Dendritic cell treated with granulocyte-macrophage colony-stimulating factor and Interleukin-4, amounts not matched to agents 40 ng/mL and 50 ng/mL, for 4 days (primary cell): Measurements from ENCODE around the gene MALSU1.
A peak's percentile ranks its signal among the peaks of the same experiment; 100 is the strongest.

Experiments
- H3K27ac Mint-ChIP-seq: one replicate; pipeline ENCODE4 v1.8.0; 2022; ENCODE audit warnings: mild to moderate bottlenecking, mixed read lengths
- H3K27me3 Mint-ChIP-seq: one replicate; pipeline ENCODE4 v1.8.0; 2022; ENCODE audit warnings: mild to moderate bottlenecking, mixed read lengths
- H3K36me3 Mint-ChIP-seq: one replicate; pipeline ENCODE4 v1.8.0; 2022; ENCODE audit warnings: low read depth, mixed read lengths
- H3K4me1 Mint-ChIP-seq: one replicate; pipeline ENCODE4 v1.8.0; 2022; ENCODE audit warnings: low read depth, mixed read lengths
- H3K4me3 Mint-ChIP-seq: one replicate; pipeline ENCODE4 v1.8.0; 2022; ENCODE audit warnings: mild to moderate bottlenecking, moderate library complexity, mixed read lengths
- H3K9me3 Mint-ChIP-seq: one replicate; pipeline ENCODE4 v1.8.0; 2022; ENCODE audit warnings: mixed read lengths
- intact Hi-C: fragments of 100-400 bp; cut with micrococcal nuclease; formaldehyde crosslinking; loops from one replicate; pipeline ENCODE4 v1.15.0; 2022

MALSU1 gene

GRCh38 chr7:23298885-23299769 lies at the start of gene MALSU1:
Gene MALSU1 (plus strand): TSS chr7:23299339. CDS start chr7:23299353, 14 bp downstream.
- Mint-ChIP-seq H3K4me1 (peaks cover 33% of the 10 kb centered on the region), H3K27ac (peak within 1 kb of the TSS; percentile 93), H3K4me3 (peak within 1 kb of the TSS; percentile 89), H3K9me3 (no peaks in the 10 kb centered on the region), H3K36me3 (peaks cover 37% of the 10 kb centered on the region), H3K27me3 (no peaks in the 10 kb centered on the region)
- intact Hi-C loops: loop anchor here (1.0 to 5.0 kb wide), 3 partner anchors 117 to 192 kb away; partner anchors contain the start of genes IGF2BP3, KLHL7 and NUP42

- Mint-ChIP-seq H3K9me3 (peaks cover 9% of the 10 kb centered on the region), H3K4me1 (peaks cover 33% of the 10 kb centered on the region), H3K36me3 (peaks cover 35% of the 10 kb centered on the region), H3K27me3 (peaks cover 10% of the 10 kb centered on the region), H3K4me3 (no peak overlapping the region), H3K27ac (no peak overlapping the region)
- intact Hi-C loops: loop anchor here (5.0 kb wide), 2 partner anchors 42 to 67 kb away; partner anchors contain the start of gene NUP42
Measured at GRCh38 chr7:23249486-23249885, 49.7 kb upstream of the MALSU1 start.

- Mint-ChIP-seq H3K9me3 (peaks cover 9% of the 10 kb centered on the region), H3K36me3 (peaks cover 69% of the 10 kb centered on the region), H3K27me3 (peaks cover 19% of the 10 kb centered on the region), H3K4me3 (no peak overlapping the region), H3K27ac (no peak overlapping the region), H3K4me1 (peaks cover 7% of the 10 kb centered on the region)
- intact Hi-C loops: no loop called here
Measured at GRCh38 chr7:23254051-23254681, 45.0 kb upstream of the MALSU1 start.

GRCh38 chr7:23256731-23257130 lies 42.4 kb upstream of the MALSU1 start:
- peaks cover 73% of the 10 kb centered on the region for H3K36me3 Mint-ChIP-seq
- no peak overlapping the region for H3K27ac Mint-ChIP-seq
- peaks cover 18% of the 10 kb centered on the region for H3K27me3 Mint-ChIP-seq
- H3K4me3 Mint-ChIP-seq: no peak overlapping the region
- intact Hi-C loops: no loop called here
- peaks cover 5% of the 10 kb centered on the region for H3K9me3 Mint-ChIP-seq
- no peaks in the 10 kb centered on the region for H3K4me1 Mint-ChIP-seq

- H3K4me1 Mint-ChIP-seq: no peaks in the 10 kb centered on the region
Measured at GRCh38 chr7:23260371-23260770, 38.8 kb upstream of the MALSU1 start.

GRCh38 chr7:23261843-23262452 lies 37.2 kb upstream of the MALSU1 start:
- Mint-ChIP-seq H3K9me3 (no peaks in the 10 kb centered on the region), H3K36me3 (peaks cover 39% of the 10 kb centered on the region), H3K27me3 (peaks cover 11% of the 10 kb centered on the region), H3K27ac (no peak overlapping the region), H3K4me3 (no peak overlapping the region), H3K4me1 (no peaks in the 10 kb centered on the region)
- intact Hi-C loops: loop anchor here (2.0 kb wide), 1 partner anchor 75 kb away; no protein-coding TSS in a partner anchor

More at GRCh38 chr7:23260371-23260770, 38.8 kb upstream of the MALSU1 start:
- Mint-ChIP-seq H3K4me3 (no peak overlapping the region), H3K27ac (no peak overlapping the region), H3K9me3 (no peaks in the 10 kb centered on the region), H3K36me3 (peaks cover 44% of the 10 kb centered on the region), H3K27me3 (peaks cover 12% of the 10 kb centered on the region)
- intact Hi-C loops: no loop called here

GRCh38 chr7:23264916-23265458 lies 34.2 kb upstream of the MALSU1 start:
- intact Hi-C loops: no loop called here
- Mint-ChIP-seq H3K4me3 (no peak overlapping the region), H3K9me3 (no peaks in the 10 kb centered on the region), H3K36me3 (peaks cover 32% of the 10 kb centered on the region), H3K4me1 (no peaks in the 10 kb centered on the region), H3K27me3 (no peaks in the 10 kb centered on the region), H3K27ac (no peak overlapping the region)

- Mint-ChIP-seq H3K36me3 (peaks cover 32% of the 10 kb centered on the region), H3K4me1 (no peaks in the 10 kb centered on the region), H3K27ac (no peak overlapping the region), H3K4me3 (no peak overlapping the region), H3K9me3 (no peaks in the 10 kb centered on the region), H3K27me3 (no peaks in the 10 kb centered on the region)
- intact Hi-C loops: no loop called here
Measured at GRCh38 chr7:23266918-23267317, 32.2 kb upstream of the MALSU1 start.

GRCh38 chr7:23267357-23267756 lies 31.8 kb upstream of the MALSU1 start:
- peaks cover 36% of the 10 kb centered on the region for H3K36me3 Mint-ChIP-seq
- H3K27me3 Mint-ChIP-seq: peaks cover 3% of the 10 kb centered on the region
- intact Hi-C loops: no loop called here
- H3K27ac Mint-ChIP-seq: no peak overlapping the region
- H3K4me1 Mint-ChIP-seq: no peaks in the 10 kb centered on the region
- no peak overlapping the region for H3K4me3 Mint-ChIP-seq
- no peaks in the 10 kb centered on the region for H3K9me3 Mint-ChIP-seq

GRCh38 chr7:23268167-23268566 lies 31.0 kb upstream of the MALSU1 start:
- Mint-ChIP-seq H3K27ac (no peak overlapping the region), H3K4me3 (no peak overlapping the region), H3K27me3 (peaks cover 3% of the 10 kb centered on the region), H3K4me1 (peaks cover 4% of the 10 kb centered on the region), H3K36me3 (peaks cover 36% of the 10 kb centered on the region), H3K9me3 (no peaks in the 10 kb centered on the region)
- intact Hi-C loops: no loop called here

- Mint-ChIP-seq H3K36me3 (peaks cover 36% of the 10 kb centered on the region), H3K27ac (no peak overlapping the region), H3K4me1 (peaks cover 6% of the 10 kb centered on the region), H3K9me3 (no peaks in the 10 kb centered on the region), H3K27me3 (peaks cover 3% of the 10 kb centered on the region), H3K4me3 (no peak overlapping the region)
- intact Hi-C loops: no loop called here
Measured at GRCh38 chr7:23268746-23269145, 30.4 kb upstream of the MALSU1 start.

GRCh38 chr7:23272275-23272674 lies 26.9 kb upstream of the MALSU1 start:
- Mint-ChIP-seq H3K4me3 (no peak overlapping the region), H3K27ac (no peak overlapping the region), H3K27me3 (peaks cover 3% of the 10 kb centered on the region), H3K36me3 (peaks cover 34% of the 10 kb centered on the region), H3K9me3 (no peaks in the 10 kb centered on the region), H3K4me1 (peaks cover 6% of the 10 kb centered on the region)
- intact Hi-C loops: loop anchor here (10.0 kb wide), 1 partner anchor 263 kb away; the partner anchor contains the start of gene TRA2A

- H3K27ac Mint-ChIP-seq: no peak overlapping the region
- peaks cover 3% of the 10 kb centered on the region for H3K27me3 Mint-ChIP-seq
- peaks cover 6% of the 10 kb centered on the region for H3K4me1 Mint-ChIP-seq
- H3K9me3 Mint-ChIP-seq: no peaks in the 10 kb centered on the region
- H3K4me3 Mint-ChIP-seq: no peak overlapping the region
- H3K36me3 Mint-ChIP-seq: peaks cover 29% of the 10 kb centered on the region
- intact Hi-C loops: loop anchor here (10.0 kb wide), 1 partner anchor 262 kb away; the partner anchor contains the start of gene TRA2A
Measured at GRCh38 chr7:23273141-23273599, 26.0 kb upstream of the MALSU1 start.
